Nephron progenitor cell (in vitro differentiated cells): ENCODE measurements around the gene NEU2.

Experiments used
- DNase-seq: peaks from one replicate; pipeline ENCODE4 v3.0.0; 2021
- H3K27ac Mint-ChIP-seq: 2 replicates; pipeline ENCODE4 v1.8.0; 2021; ENCODE audit warnings: mild to moderate bottlenecking, moderate library complexity, mixed read lengths
- H3K27me3 Mint-ChIP-seq: 2 replicates; pipeline ENCODE4 v1.8.0; 2021; ENCODE audit warnings: mild to moderate bottlenecking, low read depth, mixed read lengths; ENCODE audit not compliant: poor library complexity
- H3K36me3 Mint-ChIP-seq: 2 replicates; pipeline ENCODE4 v1.8.0; 2021; ENCODE audit warnings: low read depth, mixed read lengths
- H3K4me1 Mint-ChIP-seq: 2 replicates; pipeline ENCODE4 v1.8.0; 2021; ENCODE audit warnings: mixed read lengths
- H3K4me3 Mint-ChIP-seq: 2 replicates; pipeline ENCODE4 v1.8.0; 2021; ENCODE audit warnings: mild to moderate bottlenecking, moderate library complexity, mixed read lengths
- H3K9me3 Mint-ChIP-seq: 2 replicates; pipeline ENCODE4 v1.8.0; 2021; ENCODE audit warnings: mild to moderate bottlenecking, moderate library complexity, mixed read lengths
- CTCF ChIP-seq: fragments of 200-600 bp; sonication (generic); IDR thresholded peaks from 2 replicates; pipeline ENCODE4 v1.5.0; 2021; ENCODE audit warnings: antibody characterized with exemption

Gene NEU2

GRCh38 chr2:233072838-233073237 is 40.4 kb downstream of the NEU2 start:
- Mint-ChIP-seq H3K27ac (no peak overlapping the region), H3K9me3 (peaks cover 9% of the 10 kb centered on the region)
- DNase-seq: no peak

GRCh38 chr2:233074106-233074505 is 41.6 kb downstream of the NEU2 start:
- H3K27me3 Mint-ChIP-seq: peaks cover 4% of the 10 kb centered on the region
- no peak for DNase-seq
- TF ChIP-seq CTCF: no peak
- no peak overlapping the region for H3K27ac Mint-ChIP-seq
- no peak overlapping the region for H3K4me3 Mint-ChIP-seq
- H3K9me3 Mint-ChIP-seq: peaks cover 9% of the 10 kb centered on the region
- H3K36me3 Mint-ChIP-seq: no peaks in the 10 kb centered on the region
- H3K4me1 Mint-ChIP-seq: no peaks in the 10 kb centered on the region

More at GRCh38 chr2:233072838-233073237, 40.4 kb downstream of the NEU2 start:
- H3K36me3 Mint-ChIP-seq: no peaks in the 10 kb centered on the region
- no peak for TF ChIP-seq CTCF
- H3K4me1 Mint-ChIP-seq: peaks cover 3% of the 10 kb centered on the region
- peaks cover 7% of the 10 kb centered on the region for H3K27me3 Mint-ChIP-seq
- H3K4me3 Mint-ChIP-seq: no peak overlapping the region

GRCh38 chr2:233075141-233075965 is 42.9 kb downstream of the NEU2 start:
- no peaks in the 10 kb centered on the region for H3K27me3 Mint-ChIP-seq
- H3K4me1 Mint-ChIP-seq: peaks cover 8% of the 10 kb centered on the region
- H3K36me3 Mint-ChIP-seq: no peaks in the 10 kb centered on the region
- TF ChIP-seq CTCF: no peak
- H3K27ac Mint-ChIP-seq: no peak overlapping the region
- peaks cover 9% of the 10 kb centered on the region for H3K9me3 Mint-ChIP-seq
- no peak for DNase-seq
- no peak overlapping the region for H3K4me3 Mint-ChIP-seq

- H3K9me3 Mint-ChIP-seq: peaks cover 9% of the 10 kb centered on the region
These were observed 43.5 kb downstream of the NEU2 start for GRCh38 chr2:233075966-233076339.

GRCh38 chr2:233076749-233077148 is 44.3 kb downstream of the NEU2 start:
- Mint-ChIP-seq H3K9me3 (peaks cover 7% of the 10 kb centered on the region), H3K27me3 (no peaks in the 10 kb centered on the region), H3K36me3 (no peaks in the 10 kb centered on the region), H3K27ac (no peak overlapping the region), H3K4me3 (no peak overlapping the region), H3K4me1 (peaks cover 18% of the 10 kb centered on the region)
- no peak for TF ChIP-seq CTCF
- no peak for DNase-seq

More at GRCh38 chr2:233075966-233076339, 43.5 kb downstream of the NEU2 start:
- Mint-ChIP-seq H3K4me3 (no peak overlapping the region), H3K27ac (no peak overlapping the region), H3K4me1 (peaks cover 11% of the 10 kb centered on the region), H3K36me3 (no peaks in the 10 kb centered on the region), H3K27me3 (no peaks in the 10 kb centered on the region)
- no peak for TF ChIP-seq CTCF
- DNase-seq: no peak

- no peaks in the 10 kb centered on the region for H3K36me3 Mint-ChIP-seq
- H3K9me3 Mint-ChIP-seq: no peaks in the 10 kb centered on the region
- H3K27ac Mint-ChIP-seq: no peak overlapping the region
- DNase-seq: no peak
- no peak for TF ChIP-seq CTCF
- peaks cover 44% of the 10 kb centered on the region for H3K4me1 Mint-ChIP-seq
- H3K4me3 Mint-ChIP-seq: no peak overlapping the region
- peaks cover 3% of the 10 kb centered on the region for H3K27me3 Mint-ChIP-seq
These were observed 47.0 kb downstream of the NEU2 start for GRCh38 chr2:233079473-233079877.
